Subcutaneous adipose tissue (tissue), 4 donors: ENCODE data around the gene YIPF2. TPM values are rescaled to one million over a fixed set of nuclear protein-coding genes. Genes with fewer than 3 reads are reported as not detected.

Source experiments
- CTCF ChIP-seq: fragments of 450-650 bp; IDR thresholded peaks from one replicate; pipeline ENCODE4 v1.5.1; 2016; ENCODE audit warnings: low read depth, mild to moderate bottlenecking, control low read depth, antibody characterized with exemption, moderate library complexity
- total RNA-seq, 4 donors: library from RNA; depleted of rRNA; stranded (reverse); fragments of >200 nt; gene quantifications; one replicate each; pipeline ENCODE4 v1.1.0, GENCODE V29; 2016

YIPF2 gene
- total RNA-seq, 4 donors from 2014 or later = 25.9 to 44.6 (median 35.6) TPM

GRCh38 chr19:10952809-10953208, 24.4 kb upstream of the YIPF2 start:
- TF ChIP-seq CTCF = no peak

- TF ChIP-seq CTCF = no peak
These were observed 18.7 kb upstream of the YIPF2 start for GRCh38 chr19:10946958-10947657.

GRCh38 chr19:10945264-10945663, 16.8 kb upstream of the YIPF2 start:
- TF ChIP-seq CTCF = no peak

GRCh38 chr19:10936661-10937084, 8.2 kb upstream of the YIPF2 start:
- TF ChIP-seq CTCF = no peak

- TF ChIP-seq CTCF = no peak
These were observed 7.1 kb upstream of the YIPF2 start for GRCh38 chr19:10935371-10936059.

GRCh38 chr19:10929402-10929794, 959 bp upstream of the YIPF2 start:
- TF ChIP-seq CTCF = no peak

- no peak for TF ChIP-seq CTCF
These were observed 493 bp downstream of the YIPF2 start for GRCh38 chr19:10927730-10928562.
